Left renal cortex interstitium (tissue), 4 donors: ENCODE measurements around the gene SNTB2. TPM values are rescaled to one million over a fixed set of nuclear protein-coding genes. Genes with fewer than 3 reads are reported as not detected.
"Not testable (repeated sequence)": the region's sequence is repeated elsewhere in the genome, so short reads cannot be mapped to it uniquely, and the experiment has no call there.

ENCODE experiments used
- DNase-seq, 4 donors: peaks; one replicate each; pipeline ENCODE4 v3.0.0-alpha.2; 2013; ENCODE audit warnings: low read depth in 4 of 4, low spot score in 2 of 4, missing footprints in 1 of 4
- polyA plus RNA-seq, 4 donors: library from polyadenylated mRNA; unstranded; fragments of 120-200 nt; gene quantifications; one replicate each; pipeline ENCODE4 v1.2.1, GENCODE V29; 2013; ENCODE audit not compliant: insufficient read length in 4 of 4

SNTB2 gene
- polyA plus RNA-seq, 4 donors: 10.0 to 13.3 (median 11.7) TPM

DNA sequence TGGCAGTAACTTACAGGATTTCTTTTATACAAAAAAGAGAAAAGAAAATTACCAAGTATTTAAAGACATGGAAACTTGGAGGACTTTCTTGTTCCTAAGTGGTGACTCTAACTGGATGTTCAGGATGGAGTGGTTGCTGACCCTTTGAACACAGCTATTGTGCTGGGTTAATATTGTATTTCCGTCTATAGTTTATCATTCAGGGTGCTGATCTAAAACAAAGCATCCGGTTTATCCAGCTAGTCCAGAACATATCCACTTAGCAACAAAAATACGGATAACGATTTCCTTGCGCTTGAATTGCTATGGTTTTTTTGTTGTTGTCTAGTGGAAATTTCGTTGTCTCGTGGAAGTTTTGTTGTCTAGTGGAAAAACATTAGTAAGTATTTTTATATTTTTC, 38.2 kb downstream of the SNTB2 start:
- DNase-seq: no peak

DNA sequence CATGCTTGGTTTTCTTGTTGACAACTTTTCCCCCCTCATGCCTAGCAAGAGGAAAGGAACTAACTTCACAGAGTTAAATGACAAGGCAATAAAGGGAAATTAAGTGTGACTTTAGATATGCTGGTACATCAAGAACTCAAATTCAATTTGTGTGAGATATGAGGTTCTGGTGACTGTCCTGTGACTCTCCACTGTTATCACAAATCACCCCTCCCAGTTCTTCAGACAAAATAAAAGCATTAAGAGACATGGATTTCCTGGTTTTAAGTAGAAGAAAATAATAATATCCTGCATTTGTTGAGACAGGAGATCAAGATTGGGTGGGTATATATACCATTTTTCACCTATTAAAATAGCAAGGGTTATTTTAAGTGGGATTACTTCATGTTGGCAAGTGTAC, 46.2 kb downstream of the SNTB2 start:
- no peak for DNase-seq

DNA sequence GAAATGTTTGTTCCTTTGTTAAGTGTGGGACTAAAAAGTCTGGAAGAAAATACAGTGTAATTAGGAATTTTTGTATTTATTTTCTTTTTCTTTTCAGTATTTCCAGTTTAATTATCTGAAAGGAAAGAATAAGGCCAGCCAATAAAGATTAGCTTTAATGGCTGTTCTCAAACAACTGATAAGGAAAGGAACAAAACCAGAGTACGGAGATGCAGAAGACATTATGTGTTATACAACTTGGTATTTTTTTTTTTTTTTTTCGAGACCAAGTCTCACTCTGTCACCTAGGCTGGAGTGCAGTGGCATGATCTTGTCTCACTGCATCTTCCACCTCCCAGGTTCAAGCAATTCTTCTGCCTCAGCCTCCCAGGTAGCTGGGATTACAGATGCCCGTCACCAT, 47.5 kb downstream of the SNTB2 start:
- no peak for DNase-seq

DNA sequence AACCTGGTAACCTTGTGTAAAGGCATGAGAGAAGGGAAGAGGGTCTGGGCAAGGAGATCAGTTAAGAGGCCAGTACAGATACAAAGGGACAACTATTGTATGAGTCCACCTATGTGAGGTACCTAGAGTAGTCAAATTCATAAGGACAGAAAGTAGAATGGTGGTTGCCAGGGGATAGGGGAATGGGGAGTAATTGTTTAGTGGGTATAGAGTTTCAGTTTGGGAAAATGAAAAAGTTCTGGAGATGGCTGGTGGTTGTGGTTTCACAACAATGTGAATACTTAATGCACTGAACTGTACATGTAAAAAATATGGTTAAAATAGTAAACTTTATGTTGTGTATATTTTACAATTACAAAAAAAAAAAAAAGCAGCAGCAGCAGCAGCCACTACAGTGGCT, 49.4 kb downstream of the SNTB2 start:
- DNase-seq: no peak

DNA sequence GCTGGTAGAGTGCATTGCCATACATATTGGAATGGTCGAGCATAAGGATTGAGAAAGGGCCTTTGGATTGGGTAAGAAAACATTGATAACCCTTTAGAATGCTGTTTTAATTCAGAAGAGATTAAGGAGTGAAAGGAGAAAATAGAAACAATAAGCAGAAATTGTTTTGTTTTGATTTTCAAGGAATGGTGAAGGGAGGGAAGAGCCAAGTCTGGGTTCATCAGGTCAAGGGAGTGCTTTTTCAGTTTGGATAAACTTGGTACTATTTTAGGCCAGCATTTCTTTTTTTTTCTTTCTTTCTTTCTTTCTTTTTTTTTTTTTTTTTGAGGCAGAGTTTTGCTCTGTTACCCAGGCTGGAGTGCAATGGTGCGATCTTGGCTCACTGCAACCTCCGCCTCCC, 50.3 kb downstream of the SNTB2 start:
- no peak for DNase-seq

DNA sequence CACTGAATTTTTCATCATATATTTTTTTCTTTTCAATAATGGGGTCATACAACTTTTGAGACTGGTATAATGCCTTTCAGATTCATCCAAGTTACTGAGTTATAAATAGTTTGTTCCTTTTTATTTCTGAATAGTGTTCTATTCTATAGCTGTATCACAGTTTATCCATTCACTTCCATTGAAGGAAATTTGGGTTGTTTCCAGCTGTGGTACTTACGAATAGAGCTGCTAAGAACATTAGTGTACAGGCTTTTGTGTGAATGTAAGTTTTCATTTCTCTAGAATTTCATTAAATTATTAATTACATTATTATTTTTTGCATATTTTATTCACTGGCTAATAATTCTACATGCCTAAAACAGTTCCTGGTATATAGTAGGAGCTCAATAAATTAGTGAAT, 52.9 kb downstream of the SNTB2 start:
- DNase-seq: no peak

DNA sequence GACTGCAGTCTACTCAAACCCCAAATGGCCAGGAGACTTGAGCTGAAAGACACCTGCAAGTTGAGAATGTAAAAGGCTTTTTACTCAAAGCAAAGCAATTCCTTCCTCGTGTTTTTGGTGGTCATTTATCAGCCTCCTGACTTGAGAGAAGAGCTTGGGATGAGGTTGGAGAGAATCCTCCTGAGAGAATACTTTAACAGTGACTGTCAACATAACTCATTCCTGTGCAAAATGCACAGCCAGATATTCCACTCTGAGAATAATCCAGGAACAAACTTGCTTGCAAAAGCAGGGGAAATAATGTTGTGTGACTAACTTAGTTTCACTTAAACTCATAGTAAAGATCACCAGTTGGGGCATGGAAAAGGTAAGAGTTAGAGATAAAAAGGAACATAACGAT, 53.4 kb downstream of the SNTB2 start:
- no peak for DNase-seq

DNA sequence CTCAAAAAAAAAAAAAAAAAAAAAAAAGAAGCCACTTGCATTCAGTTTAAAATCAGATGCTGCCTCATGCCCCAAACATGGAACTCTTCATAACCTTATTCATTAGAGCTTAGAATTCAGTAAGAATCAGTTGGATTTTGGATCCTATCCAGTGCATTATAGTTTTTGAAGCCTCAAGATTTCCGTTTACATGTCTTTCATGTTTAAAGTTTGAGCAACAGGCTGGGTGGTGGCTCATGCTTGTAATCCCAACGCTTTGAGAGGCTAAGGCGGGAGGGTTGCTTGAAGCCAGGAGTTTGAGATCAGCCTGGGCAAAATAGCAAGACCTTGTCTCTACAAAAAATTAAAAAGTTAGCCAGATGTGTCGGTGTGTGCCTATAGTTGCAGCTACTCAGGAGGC, 55.0 kb downstream of the SNTB2 start:
- DNase-seq: no peak

DNA sequence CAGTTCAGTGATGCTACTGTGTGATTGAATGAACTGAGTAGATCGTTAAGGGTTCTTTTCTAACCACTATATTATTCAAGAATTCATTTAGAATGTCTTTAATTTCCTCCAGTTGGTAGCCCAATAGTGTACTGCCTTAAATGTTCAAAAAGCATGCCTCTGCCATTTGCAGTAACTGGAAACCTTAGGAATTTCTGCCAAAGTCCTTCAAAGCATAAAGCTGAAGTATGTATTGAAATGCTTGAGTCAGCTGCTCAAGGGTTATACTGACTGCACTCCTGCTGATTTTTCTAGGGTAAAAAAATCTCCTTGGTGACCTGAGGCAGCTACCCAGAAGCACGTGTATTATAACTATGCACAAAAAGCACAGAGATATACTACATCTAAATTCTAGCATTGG, 56.5 kb downstream of the SNTB2 start:
- no peak for DNase-seq

DNA sequence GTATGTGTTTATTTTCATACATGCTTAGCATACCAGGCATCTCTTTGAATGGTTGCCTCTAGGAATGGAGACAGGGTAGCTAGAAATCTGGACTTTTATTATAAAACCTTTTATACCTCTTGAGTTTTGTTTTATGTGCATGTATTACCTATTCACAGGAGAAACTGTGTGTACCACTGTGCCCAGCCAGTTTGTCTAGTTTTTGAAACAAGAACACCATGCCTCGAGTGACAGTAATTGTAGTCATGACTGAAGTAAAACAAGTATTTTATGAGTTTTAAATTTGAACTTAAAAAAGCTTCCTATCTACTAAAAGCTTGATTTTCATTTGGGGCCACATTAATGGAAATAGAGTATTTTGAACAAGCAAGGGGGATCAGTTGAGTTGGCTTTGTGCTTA, 57.4 kb downstream of the SNTB2 start:
- DNase-seq: no peak

DNA sequence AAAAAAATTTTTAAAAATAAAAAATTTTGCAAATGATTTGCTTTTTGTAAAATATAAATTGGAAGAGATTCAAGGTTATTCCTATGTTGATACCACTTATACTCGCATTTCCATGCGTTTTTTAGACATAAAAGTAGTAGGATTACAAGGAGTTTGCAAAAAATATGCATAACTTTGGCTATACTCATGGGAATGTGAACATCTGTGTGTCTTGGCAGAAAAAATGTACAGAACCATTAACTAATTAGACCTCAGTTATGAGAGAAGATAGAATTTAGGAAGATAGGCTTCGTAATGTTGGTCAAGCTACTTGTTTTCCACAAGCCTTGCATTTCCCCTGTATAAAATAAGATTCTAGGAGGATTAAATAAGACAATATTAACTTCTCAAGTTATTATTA, 63.1 kb downstream of the SNTB2 start:
- DNase-seq: no peak

DNA sequence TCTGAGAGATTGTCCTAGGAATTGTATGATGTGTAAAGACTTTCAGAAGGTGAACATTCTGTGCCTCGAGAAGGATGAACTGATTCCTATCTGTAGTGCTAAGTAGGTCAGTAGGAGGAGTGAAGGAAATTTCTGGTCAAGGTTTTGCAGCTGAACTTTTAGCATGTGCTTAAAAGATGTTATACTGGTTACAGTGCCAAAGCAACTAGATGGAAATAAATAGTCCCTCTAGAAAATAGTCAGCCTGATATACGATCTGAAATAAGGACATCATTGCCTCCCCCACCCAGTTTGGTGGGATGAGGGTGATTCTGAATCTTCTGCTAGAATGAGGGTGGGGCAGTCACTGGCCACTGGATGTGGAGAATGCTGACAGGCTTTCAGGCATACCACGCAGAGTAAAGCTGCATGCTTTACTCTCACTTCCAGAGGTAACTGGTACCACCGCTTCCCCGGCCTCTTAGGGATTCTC, 66.9 kb downstream of the SNTB2 start:
- DNase-seq: no peak

DNA sequence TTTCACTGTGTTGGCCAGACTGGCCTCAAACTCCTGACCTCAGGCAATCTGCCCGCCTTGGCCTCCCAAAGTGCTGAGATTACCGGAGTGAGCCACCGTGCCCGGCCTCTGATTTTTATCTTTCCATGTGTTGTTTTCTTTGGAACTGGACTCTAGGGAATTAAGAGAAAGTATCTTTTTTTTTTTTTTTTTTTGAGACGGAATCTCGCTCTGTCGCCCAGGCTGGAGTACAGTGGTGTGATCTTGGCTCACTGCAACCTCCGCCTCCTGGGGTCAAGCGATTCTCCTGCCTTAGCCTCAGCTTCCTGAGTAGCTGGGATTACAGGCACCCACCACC, 72.4 kb downstream of the SNTB2 start:
- DNase-seq: not testable (repeated sequence)

DNA sequence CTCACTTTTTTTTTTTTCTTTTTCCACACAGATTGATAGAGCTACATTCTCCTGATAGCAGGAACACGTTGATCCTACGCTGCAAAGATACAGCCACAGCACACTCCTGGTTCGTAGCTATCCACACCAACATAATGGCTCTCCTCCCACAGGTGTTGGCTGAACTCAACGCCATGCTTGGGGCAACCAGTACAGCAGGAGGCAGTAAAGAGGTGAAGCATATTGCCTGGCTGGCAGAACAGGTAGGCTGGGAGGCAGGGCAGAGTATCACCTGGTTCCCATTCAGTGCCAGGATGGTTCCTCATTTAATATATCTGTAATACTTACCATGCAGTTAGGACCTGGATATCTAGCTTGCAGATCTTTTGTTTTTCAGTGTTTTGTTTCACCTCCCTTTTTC, 73.1 kb downstream of the SNTB2 start:
- DNase-seq: no peak

DNA sequence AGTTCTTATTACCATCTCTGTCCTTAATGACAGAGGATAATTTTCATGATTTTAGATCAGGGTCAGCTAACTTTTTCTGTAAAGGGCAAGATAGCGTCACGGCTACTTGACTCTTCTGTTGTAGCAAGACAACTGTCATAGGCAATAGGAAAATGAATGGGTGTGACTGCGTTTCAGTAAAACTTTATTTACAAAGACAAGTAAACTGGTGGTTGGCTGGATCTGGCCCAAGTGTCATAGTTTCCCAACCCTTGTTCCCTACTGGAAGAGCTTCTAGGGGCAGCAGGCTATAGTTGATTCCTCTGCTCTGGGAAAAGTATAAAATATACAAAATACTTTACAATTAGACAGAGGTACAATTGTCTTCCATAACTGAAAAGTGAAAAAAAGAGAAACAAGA, 73.5 kb downstream of the SNTB2 start:
- DNase-seq: no peak

DNA sequence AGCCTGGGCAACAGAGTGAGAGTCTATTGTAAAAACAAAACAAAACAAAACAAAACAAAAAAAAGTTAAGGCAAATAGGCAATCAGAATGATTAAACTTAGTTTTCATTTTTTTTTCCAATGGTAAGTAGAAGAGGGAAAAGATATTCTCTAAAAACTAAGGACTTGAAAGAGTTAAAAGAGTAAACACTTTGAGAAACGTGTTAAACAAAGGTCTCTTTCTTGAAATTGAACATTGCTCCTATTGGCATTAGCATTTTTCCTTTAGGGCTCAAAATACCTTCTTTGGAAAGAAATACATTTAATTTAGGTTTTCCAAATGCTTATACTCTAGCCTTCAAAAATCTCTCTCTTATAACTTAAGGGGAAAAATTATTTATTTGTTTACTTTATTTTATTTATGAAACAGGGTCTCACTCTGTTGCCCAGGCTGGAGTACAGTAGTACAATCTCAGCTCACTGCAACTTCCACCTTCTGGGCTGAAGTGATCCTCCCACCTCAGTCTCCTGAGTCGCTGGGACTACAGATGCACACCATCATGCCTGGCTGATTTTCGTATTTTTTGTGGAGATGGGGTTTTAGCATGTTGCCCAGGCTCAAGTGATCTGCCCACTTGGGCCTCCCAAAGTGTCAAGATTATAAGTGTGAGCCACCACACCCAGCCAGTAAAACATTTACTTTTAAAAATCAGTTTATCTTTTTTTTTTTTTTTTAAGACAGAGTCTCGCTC, 79.5 kb downstream of the SNTB2 start:
- no peak for DNase-seq

DNA sequence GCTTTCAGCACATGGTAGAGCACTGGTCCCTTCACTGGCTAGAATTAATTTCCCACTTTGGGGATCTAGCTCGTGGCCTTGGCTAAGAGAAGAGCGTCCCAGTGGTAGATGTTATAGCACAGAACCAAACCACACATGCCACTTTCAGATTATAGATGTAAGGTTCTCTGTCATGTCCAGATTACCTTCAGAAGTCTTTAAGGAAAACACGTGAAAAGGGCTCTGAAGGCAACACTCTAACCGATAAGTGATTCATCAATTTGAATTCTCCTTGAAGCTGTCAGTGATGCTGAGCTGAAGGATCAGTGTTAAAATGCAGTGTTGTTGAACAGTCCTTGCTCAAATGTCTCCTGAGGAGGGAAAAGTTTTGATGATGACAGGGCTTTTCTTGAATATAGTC, 80.7 kb downstream of the SNTB2 start:
- DNase-seq: no peak

DNA sequence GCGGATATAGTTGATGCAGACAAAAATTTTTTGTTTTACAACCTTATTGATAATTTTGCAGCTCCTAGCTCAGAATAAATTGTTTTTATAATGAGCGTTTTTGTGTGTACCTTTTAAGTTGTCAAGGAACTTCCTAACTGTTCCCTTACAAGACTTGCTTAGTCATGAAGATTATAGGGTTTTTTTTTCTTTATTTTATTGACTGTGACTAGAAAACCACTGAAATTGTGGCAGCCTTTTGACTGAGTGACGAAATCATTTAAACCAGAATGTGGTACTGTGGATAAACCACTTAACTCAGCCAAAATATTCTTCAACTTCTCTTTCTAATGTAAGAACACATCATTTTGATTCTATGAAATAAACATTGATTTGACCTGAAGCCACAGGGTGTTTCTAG, 83.4 kb downstream of the SNTB2 start:
- DNase-seq: no peak

DNA sequence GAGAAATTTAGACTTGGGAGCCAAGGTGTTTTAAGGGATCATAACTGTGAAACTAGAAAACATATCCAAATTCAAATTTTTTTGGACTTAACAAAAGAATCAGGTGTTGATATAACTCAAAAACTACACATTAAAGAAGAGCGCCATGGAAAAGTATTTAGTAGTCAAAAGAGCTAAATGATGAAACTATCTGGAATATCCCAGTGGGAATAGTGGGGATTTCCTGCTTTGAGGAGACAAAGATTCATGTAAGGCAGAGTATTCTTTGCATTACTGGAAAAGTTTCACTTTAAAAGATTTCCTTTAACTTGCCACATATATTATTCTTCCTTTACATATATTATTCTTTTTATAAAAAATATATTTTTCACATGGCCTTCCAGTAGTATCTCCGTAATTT, 83.9 kb downstream of the SNTB2 start:
- DNase-seq: no peak

DNA sequence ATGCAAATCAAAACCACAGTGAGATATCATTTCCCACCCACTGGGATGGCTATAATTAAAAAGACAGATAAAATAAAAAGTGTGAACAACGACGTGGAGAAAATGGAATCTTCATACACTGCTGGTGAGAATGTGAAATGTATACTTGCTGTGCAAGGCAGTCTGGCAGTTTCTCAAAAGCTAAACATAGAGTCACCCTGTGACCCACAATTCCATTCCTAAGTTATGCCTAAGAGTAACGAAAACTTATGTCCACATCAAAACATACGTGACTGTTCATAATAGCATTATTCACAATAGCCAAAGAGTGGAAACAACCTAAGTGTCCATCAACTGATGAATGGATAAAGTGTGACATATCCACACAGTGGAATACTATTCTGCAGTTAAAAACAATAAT, 86.0 kb downstream of the SNTB2 start:
- no peak for DNase-seq

DNA sequence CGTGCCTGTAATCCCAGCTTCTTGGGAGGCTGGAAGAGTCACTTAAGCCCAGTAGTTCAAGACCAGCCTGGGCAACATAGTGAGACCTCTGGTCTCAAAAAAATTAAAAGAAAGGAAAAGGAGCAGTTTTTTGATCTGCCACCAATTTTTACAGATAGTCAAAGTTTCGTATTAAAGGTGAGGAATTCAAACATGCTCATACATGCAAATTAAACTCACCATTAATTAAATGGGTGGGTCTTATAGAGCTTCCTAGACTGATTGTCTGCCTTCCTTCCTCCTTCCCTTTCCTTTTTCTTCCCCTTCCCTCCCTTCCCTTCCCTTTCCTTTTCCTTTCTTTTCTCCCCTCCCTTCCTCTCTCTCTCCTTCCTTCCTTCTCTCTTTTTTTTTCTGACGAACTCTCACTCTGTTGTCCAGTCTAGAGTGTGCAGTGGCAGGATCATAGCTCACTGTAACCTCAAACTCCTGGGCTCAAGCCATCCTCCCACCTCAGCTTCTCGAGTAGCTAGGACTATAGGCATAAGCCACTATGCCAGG, 87.8 kb downstream of the SNTB2 start:
- no peak for DNase-seq

DNA sequence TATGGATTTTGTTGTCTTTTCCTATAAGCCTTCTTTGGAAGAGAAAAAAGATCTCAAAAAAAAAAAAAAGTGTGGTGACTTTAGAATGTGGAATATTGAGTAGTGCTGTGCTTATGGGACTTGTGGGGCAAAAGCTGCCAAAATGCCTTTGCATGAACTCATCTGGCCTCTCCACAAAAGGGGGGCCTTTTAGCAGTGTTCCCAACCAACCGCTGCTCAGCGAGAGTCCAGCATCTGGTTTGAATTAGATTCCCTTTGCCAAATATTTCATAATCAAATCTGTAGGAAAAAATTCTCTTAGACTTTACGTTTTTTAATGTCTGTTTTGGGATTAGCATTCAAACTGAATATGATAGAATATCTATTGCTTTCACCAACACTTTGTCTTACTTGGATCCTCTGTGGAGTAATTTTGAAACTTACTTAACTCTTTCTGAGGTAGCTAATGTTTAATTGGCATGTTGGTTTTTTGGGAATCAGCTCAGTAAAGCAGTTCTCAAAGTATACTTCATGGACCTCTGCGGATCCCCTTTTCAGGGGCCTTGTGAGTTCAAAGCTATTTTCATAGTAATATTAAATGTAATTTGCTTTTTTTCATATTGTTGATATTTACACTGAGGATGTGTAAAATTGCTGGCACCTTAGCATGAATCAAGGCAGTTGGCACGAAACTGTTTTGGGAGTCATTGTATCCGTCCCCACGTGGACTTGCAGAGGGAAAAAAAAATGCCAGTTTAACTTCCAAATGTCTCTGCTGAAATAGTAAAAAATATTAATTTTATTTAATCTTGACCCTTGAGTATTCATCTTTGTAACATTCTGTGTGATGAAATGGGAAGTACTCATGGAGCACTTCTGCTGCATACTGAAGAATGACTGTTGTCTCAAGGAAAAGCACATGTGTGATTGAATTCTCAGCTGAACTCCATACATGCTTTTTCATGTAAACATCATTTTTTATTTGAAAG, 89.5 kb downstream of the SNTB2 start:
- no peak for DNase-seq
